HEK293 (cell line): ENCODE results near the gene PMF1.

Experiments used
- GLIS2 ChIP-seq: fragments of 450-650 bp; formaldehyde crosslinking; IDR thresholded peaks from 2 replicates; pipeline ENCODE4 v1.5.1; 2016; ENCODE audit warnings: missing biosample characterization, missing genetic modification characterization
- HOXA7 ChIP-seq: sonication (generic); formaldehyde crosslinking; IDR thresholded peaks from 2 replicates; pipeline ENCODE4 v1.8.1; 2022; ENCODE audit warnings: missing genetic modification reagents, borderline replicate concordance
- HOXC10 ChIP-seq: sonication (generic); formaldehyde crosslinking; IDR thresholded peaks from 2 replicates; pipeline ENCODE4 v1.8.1; 2023; ENCODE audit warnings: mild to moderate bottlenecking, missing genetic modification reagents
- HOXD13 ChIP-seq: sonication (generic); formaldehyde crosslinking; IDR thresholded peaks from 2 replicates; pipeline ENCODE4 v1.8.0; 2022; ENCODE audit warnings: missing genetic modification reagents, borderline replicate concordance
- IKZF3 ChIP-seq: fragments of 450-650 bp; IDR thresholded peaks from 2 replicates; pipeline ENCODE4 v1.5.0; 2018; ENCODE audit warnings: missing biosample characterization, mild to moderate bottlenecking, missing genetic modification characterization, moderate library complexity
- KLF1 ChIP-seq: fragments of 450-650 bp; formaldehyde crosslinking; IDR thresholded peaks from 2 replicates; pipeline ENCODE4 v1.5.1; 2016; ENCODE audit warnings: missing biosample characterization, missing genetic modification characterization
- REPIN1 ChIP-seq: fragments of 450-650 bp; formaldehyde crosslinking; IDR thresholded peaks from 2 replicates; pipeline ENCODE4 v1.5.1; 2017; ENCODE audit warnings: missing biosample characterization, missing genetic modification characterization, low read depth
- SALL2 ChIP-seq: fragments of 450-650 bp; formaldehyde crosslinking; IDR thresholded peaks from 2 replicates; pipeline ENCODE4 v1.5.0; 2017; ENCODE audit warnings: missing biosample characterization, mild to moderate bottlenecking, missing genetic modification characterization, borderline replicate concordance
- SCRT1 ChIP-seq: fragments of 450-650 bp; formaldehyde crosslinking; IDR thresholded peaks from 2 replicates; pipeline ENCODE4 v1.5.1; 2016; ENCODE audit warnings: missing biosample characterization, missing genetic modification characterization, borderline replicate concordance
- SP2 ChIP-seq: fragments of 450-650 bp; formaldehyde crosslinking; IDR thresholded peaks from 2 replicates; pipeline ENCODE4 v1.5.1; 2016; ENCODE audit warnings: missing biosample characterization, missing genetic modification characterization
- TRIM28 ChIP-seq: IDR thresholded peaks from 2 replicates; pipeline ENCODE4 v1.6.1; 2011; ENCODE audit warnings: low read length, control low read depth, borderline replicate concordance
- YY2 ChIP-seq: fragments of 450-650 bp; formaldehyde crosslinking; IDR thresholded peaks from 2 replicates; pipeline ENCODE4 v1.5.1; 2016; ENCODE audit warnings: missing biosample characterization, missing genetic modification characterization
- ZBTB1 ChIP-seq: fragments of 450-650 bp; formaldehyde crosslinking; IDR thresholded peaks from 2 replicates; pipeline ENCODE4 v1.5.1; 2016; ENCODE audit warnings: missing biosample characterization, missing genetic modification characterization
- ZBTB17 ChIP-seq: fragments of 450-650 bp; formaldehyde crosslinking; IDR thresholded peaks from 2 replicates; pipeline ENCODE4 v1.5.1; 2016; ENCODE audit warnings: missing biosample characterization, missing genetic modification characterization
- ZBTB7A ChIP-seq: fragments of 450-650 bp; formaldehyde crosslinking; IDR thresholded peaks from 2 replicates; pipeline ENCODE4 v1.5.1; 2016; ENCODE audit warnings: low read depth, missing biosample characterization, missing genetic modification characterization
- ZBTB8A ChIP-seq: fragments of 450-650 bp; formaldehyde crosslinking; IDR thresholded peaks from 2 replicates; pipeline ENCODE4 v1.5.1; 2016; ENCODE audit warnings: missing biosample characterization, missing genetic modification characterization
- ZEB2 ChIP-seq: fragments of 450-650 bp; formaldehyde crosslinking; IDR thresholded peaks from 2 replicates; pipeline ENCODE4 v1.5.1; 2016; ENCODE audit warnings: missing biosample characterization, missing genetic modification characterization
- ZFP37 ChIP-seq: fragments of 450-650 bp; formaldehyde crosslinking; IDR thresholded peaks from 2 replicates; pipeline ENCODE4 v1.5.1; 2016; ENCODE audit warnings: missing biosample characterization, missing genetic modification characterization
- ZIC2 ChIP-seq: fragments of 450-650 bp; formaldehyde crosslinking; IDR thresholded peaks from 2 replicates; pipeline ENCODE4 v1.5.1; 2016; ENCODE audit warnings: missing biosample characterization, missing genetic modification characterization
- ZNF146 ChIP-seq: fragments of 450-650 bp; formaldehyde crosslinking; IDR thresholded peaks from 2 replicates; pipeline ENCODE4 v1.5.1; 2016; ENCODE audit warnings: missing biosample characterization, missing genetic modification characterization
- ZNF2 ChIP-seq: fragments of 450-650 bp; formaldehyde crosslinking; IDR thresholded peaks from 2 replicates; pipeline ENCODE4 v1.5.1; 2016; ENCODE audit warnings: missing biosample characterization, missing genetic modification characterization
- ZNF202 ChIP-seq: fragments of 450-650 bp; formaldehyde crosslinking; IDR thresholded peaks from 2 replicates; pipeline ENCODE4 v1.5.1; 2016; ENCODE audit warnings: missing biosample characterization, missing genetic modification characterization, borderline replicate concordance
- ZNF221 ChIP-seq: fragments of 450-650 bp; formaldehyde crosslinking; IDR thresholded peaks from 2 replicates; pipeline ENCODE4 v1.5.1; 2017; ENCODE audit warnings: missing biosample characterization, missing genetic modification characterization, borderline replicate concordance
- ZNF274 ChIP-seq, 2 experiments: fragments of 200-500 bp in 1 of 2; fragments of 450-650 bp in 1 of 2; sonication (Bioruptor generic) in 1 of 2; formaldehyde crosslinking in 1 of 2; IDR thresholded peaks; 2 replicates each; pipeline versions ENCODE4 v1.5.1 to v1.6.1; 2014 to 2016; ENCODE audit warnings: borderline replicate concordance in 1 of 2, inconsistent platforms in 1 of 2, low read length in 1 of 2, missing biosample characterization in 1 of 2, missing genetic modification characterization in 1 of 2
- ZNF529 ChIP-seq: fragments of 450-650 bp; formaldehyde crosslinking; IDR thresholded peaks from 2 replicates; pipeline ENCODE4 v1.5.1; 2017; ENCODE audit warnings: missing genetic modification characterization, missing biosample characterization; ENCODE audit not compliant: insufficient replicate concordance
- ZNF548 ChIP-seq: fragments of 450-650 bp; formaldehyde crosslinking; IDR thresholded peaks from 2 replicates; pipeline ENCODE4 v1.5.1; 2016; ENCODE audit warnings: missing biosample characterization, missing genetic modification characterization
- ZNF600 ChIP-seq: fragments of 450-650 bp; formaldehyde crosslinking; IDR thresholded peaks from 2 replicates; pipeline ENCODE4 v1.5.1; 2016; ENCODE audit warnings: missing biosample characterization, missing genetic modification characterization
- ZNF621 ChIP-seq: fragments of 450-650 bp; formaldehyde crosslinking; IDR thresholded peaks from 2 replicates; pipeline ENCODE4 v1.5.1; 2017; ENCODE audit warnings: missing biosample characterization, missing genetic modification characterization
- ZNF768 ChIP-seq: fragments of 450-650 bp; formaldehyde crosslinking; IDR thresholded peaks from 2 replicates; pipeline ENCODE4 v1.5.1; 2018; ENCODE audit warnings: missing biosample characterization, mild to moderate bottlenecking, missing genetic modification characterization
- ZNF830 ChIP-seq: fragments of 450-650 bp; IDR thresholded peaks from 2 replicates; pipeline ENCODE4 v1.5.0; 2018; ENCODE audit warnings: missing biosample characterization, missing genetic modification characterization, low read depth, mild to moderate bottlenecking, moderate library complexity
- TF ChIP-seq, protein P1 (sequence below): fragments of 450-650 bp; IDR thresholded peaks from 2 replicates; pipeline ENCODE4 v1.5.1; 2018; ENCODE audit warnings: missing biosample characterization, missing genetic modification characterization
- TF ChIP-seq, protein P2 (sequence below): fragments of 450-650 bp; formaldehyde crosslinking; IDR thresholded peaks from 2 replicates; pipeline ENCODE4 v1.5.0; 2017; ENCODE audit warnings: missing biosample characterization, missing genetic modification characterization, borderline replicate concordance
- TF ChIP-seq, protein P3 (sequence below): fragments of 450-650 bp; formaldehyde crosslinking; IDR thresholded peaks from 2 replicates; pipeline ENCODE4 v1.5.1; 2016; ENCODE audit warnings: missing biosample characterization, missing genetic modification characterization
- TF ChIP-seq, protein P4 (sequence below): fragments of 450-650 bp; formaldehyde crosslinking; IDR thresholded peaks from 2 replicates; pipeline ENCODE4 v1.5.1; 2016; ENCODE audit warnings: missing biosample characterization, missing genetic modification characterization
- TF ChIP-seq, protein P5 (sequence below): fragments of 450-650 bp; formaldehyde crosslinking; IDR thresholded peaks from 2 replicates; pipeline ENCODE4 v1.5.1; 2016; ENCODE audit warnings: missing biosample characterization, missing genetic modification characterization

The PMF1 gene

DNA sequence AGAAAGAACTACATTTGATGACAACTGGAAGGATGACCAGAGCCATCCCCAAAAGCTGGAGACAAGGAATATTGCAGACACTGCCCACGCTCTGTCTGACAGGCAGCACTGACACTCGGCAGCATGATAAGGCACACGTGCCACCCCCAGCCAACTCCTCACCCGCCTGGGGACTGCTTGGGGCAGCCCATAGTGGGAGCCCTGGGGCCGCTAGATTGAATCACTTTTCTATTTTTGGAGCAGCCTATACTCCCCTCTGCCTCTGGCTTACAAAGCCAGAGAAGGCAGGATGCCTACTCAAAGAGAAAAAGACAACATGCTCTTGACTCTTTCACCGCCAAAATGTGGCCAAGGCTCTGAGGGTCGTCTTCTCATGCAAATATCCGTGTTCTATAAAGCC lies 68.5 kb downstream of the PMF1 start (continued):
- no peak for TF ChIP-seq SCRT1
- TF ChIP-seq ZNF768 (tag by site-specific recombination): no peak
- TF ChIP-seq SP2: no peak
- TF ChIP-seq ZBTB8A: no peak
- TF ChIP-seq KLF1 (tag by site-specific recombination): no peak
- no peak for TF ChIP-seq YY2 (tag by site-specific recombination)
- no peak for TF ChIP-seq HOXC10 (CRISPR knock-in tag)
- no peak for TF ChIP-seq SALL2 (tag by site-specific recombination)
- no peak for TF ChIP-seq ZNF621
- no peak for TF ChIP-seq ZNF548 (tag by site-specific recombination)
- no peak for TF ChIP-seq ZNF830 (tag by site-specific recombination)
- TF ChIP-seq, protein P1, sequence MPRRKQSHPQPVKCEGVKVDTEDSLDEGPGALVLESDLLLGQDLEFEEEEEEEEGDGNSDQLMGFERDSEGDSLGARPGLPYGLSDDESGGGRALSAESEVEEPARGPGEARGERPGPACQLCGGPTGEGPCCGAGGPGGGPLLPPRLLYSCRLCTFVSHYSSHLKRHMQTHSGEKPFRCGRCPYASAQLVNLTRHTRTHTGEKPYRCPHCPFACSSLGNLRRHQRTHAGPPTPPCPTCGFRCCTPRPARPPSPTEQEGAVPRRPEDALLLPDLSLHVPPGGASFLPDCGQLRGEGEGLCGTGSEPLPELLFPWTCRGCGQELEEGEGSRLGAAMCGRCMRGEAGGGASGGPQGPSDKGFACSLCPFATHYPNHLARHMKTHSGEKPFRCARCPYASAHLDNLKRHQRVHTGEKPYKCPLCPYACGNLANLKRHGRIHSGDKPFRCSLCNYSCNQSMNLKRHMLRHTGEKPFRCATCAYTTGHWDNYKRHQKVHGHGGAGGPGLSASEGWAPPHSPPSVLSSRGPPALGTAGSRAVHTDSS (tag by site-specific recombination): no peak
- no peak for TF ChIP-seq ZNF274 (IDR thresholded peaks at IDR 0.05; ENCODE audit: low read length)
- TF ChIP-seq ZNF274 (tag by site-specific recombination; IDR thresholded peaks at IDR 0.05; ENCODE audit: borderline replicate concordance): no peak
- peak; percentile 33; the same call in 1 of the 2 replicates for TF ChIP-seq ZBTB17 (tag by site-specific recombination)
- no peak for TF ChIP-seq ZFP37 (tag by site-specific recombination)
- 0 out of 2 replicates have a peak, but pooled peaks have one; percentile 39 for TF ChIP-seq ZIC2 (tag by site-specific recombination)
- TF ChIP-seq ZEB2: no peak; the same call in 1 of the 2 replicates
- peak; percentile 77 for TF ChIP-seq GLIS2 (tag by site-specific recombination)
- no peak for TF ChIP-seq ZNF529 (tag by site-specific recombination)
- TF ChIP-seq ZNF2 (tag by site-specific recombination): no peak
- no peak for TF ChIP-seq IKZF3 (tag by site-specific recombination)
- TF ChIP-seq HOXD13 (CRISPR knock-in tag): no peak
- no peak for TF ChIP-seq ZNF146
- TF ChIP-seq HOXA7: no peak
- TF ChIP-seq ZBTB7A: no peak
- TF ChIP-seq TRIM28: no peak
- TF ChIP-seq, protein P2, sequence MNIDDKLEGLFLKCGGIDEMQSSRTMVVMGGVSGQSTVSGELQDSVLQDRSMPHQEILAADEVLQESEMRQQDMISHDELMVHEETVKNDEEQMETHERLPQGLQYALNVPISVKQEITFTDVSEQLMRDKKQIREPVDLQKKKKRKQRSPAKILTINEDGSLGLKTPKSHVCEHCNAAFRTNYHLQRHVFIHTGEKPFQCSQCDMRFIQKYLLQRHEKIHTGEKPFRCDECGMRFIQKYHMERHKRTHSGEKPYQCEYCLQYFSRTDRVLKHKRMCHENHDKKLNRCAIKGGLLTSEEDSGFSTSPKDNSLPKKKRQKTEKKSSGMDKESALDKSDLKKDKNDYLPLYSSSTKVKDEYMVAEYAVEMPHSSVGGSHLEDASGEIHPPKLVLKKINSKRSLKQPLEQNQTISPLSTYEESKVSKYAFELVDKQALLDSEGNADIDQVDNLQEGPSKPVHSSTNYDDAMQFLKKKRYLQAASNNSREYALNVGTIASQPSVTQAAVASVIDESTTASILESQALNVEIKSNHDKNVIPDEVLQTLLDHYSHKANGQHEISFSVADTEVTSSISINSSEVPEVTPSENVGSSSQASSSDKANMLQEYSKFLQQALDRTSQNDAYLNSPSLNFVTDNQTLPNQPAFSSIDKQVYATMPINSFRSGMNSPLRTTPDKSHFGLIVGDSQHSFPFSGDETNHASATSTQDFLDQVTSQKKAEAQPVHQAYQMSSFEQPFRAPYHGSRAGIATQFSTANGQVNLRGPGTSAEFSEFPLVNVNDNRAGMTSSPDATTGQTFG: no peak
- TF ChIP-seq, protein P3, sequence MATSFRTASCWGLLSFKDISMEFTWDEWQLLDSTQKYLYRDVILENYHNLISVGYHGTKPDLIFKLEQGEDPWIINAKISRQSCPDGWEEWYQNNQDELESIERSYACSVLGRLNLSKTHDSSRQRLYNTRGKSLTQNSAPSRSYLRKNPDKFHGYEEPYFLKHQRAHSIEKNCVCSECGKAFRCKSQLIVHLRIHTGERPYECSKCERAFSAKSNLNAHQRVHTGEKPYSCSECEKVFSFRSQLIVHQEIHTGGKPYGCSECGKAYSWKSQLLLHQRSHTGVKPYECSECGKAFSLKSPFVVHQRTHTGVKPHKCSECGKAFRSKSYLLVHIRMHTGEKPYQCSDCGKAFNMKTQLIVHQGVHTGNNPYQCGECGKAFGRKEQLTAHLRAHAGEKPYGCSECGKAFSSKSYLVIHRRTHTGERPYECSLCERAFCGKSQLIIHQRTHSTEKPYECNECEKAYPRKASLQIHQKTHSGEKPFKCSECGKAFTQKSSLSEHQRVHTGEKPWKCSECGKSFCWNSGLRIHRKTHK (tag by site-specific recombination): no peak
- TF ChIP-seq, protein P4, sequence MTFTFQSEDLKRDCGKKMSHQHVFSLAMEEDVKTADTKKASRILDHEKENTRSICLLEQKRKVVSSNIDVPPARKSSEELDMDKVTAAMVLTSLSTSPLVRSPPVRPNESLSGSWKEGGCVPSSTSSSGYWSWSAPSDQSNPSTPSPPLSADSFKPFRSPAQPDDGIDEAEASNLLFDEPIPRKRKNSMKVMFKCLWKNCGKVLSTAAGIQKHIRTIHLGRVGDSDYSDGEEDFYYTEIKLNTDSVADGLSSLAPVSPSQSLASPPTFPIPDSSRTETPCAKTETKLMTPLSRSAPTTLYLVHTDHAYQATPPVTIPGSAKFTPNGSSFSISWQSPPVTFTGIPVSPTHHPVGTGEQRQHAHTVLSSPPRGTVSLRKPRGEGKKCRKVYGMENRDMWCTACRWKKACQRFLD: no peak
- TF ChIP-seq, protein P5, sequence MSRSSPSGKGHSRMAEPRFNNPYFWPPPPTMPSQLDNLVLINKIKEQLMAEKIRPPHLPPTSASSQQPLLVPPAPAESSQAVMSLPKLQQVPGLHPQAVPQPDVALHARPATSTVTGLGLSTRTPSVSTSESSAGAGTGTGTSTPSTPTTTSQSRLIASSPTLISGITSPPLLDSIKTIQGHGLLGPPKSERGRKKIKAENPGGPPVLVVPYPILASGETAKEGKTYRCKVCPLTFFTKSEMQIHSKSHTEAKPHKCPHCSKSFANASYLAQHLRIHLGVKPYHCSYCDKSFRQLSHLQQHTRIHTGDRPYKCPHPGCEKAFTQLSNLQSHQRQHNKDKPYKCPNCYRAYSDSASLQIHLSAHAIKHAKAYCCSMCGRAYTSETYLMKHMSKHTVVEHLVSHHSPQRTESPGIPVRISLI (tag by site-specific recombination): no peak
- 0 out of 2 replicates have a peak, but pooled peaks have one; percentile 22 for TF ChIP-seq ZNF600 (tag by site-specific recombination)
- no peak for TF ChIP-seq ZNF202 (tag by site-specific recombination)
- TF ChIP-seq REPIN1 (tag by site-specific recombination): no peak
- TF ChIP-seq ZNF221 (tag by site-specific recombination): no peak
- no peak for TF ChIP-seq ZBTB1 (tag by site-specific recombination)
